Prostate gland (tissue), 2 donors: ENCODE measurements around the gene ZNF264. TPM values are rescaled to one million over a fixed set of nuclear protein-coding genes. Genes with fewer than 3 reads are reported as not detected.

Source experiments
- DNase-seq: peaks from one replicate; pipeline ENCODE4 v3.0.0-alpha.2; 2019; ENCODE audit warnings: low spot score
- H3K27ac ChIP-seq, 2 donors: fragments of 200-600 bp; sonication (generic); 2 replicates each; pipeline ENCODE4 v1.5.1; 2017 to 2019
- H3K27me3 ChIP-seq: fragments of 200-600 bp; sonication (generic); replicated peaks from 2 replicates; pipeline ENCODE4 v1.5.1; 2019; ENCODE audit not compliant: insufficient read depth
- H3K36me3 ChIP-seq, 2 donors: fragments of 200-600 bp; sonication (generic); 1 replicate in 1 of 2; 2 replicates in 1 of 2; pipeline versions ENCODE4 v1.5.1 to v1.8.1; 2017 to 2019
- H3K4me1 ChIP-seq: fragments of 200-600 bp; sonication (generic); replicated peaks from 2 replicates; pipeline ENCODE4 v1.5.1; 2019
- H3K4me3 ChIP-seq, 2 donors: fragments of 200-600 bp; sonication (generic); 2 replicates each; pipeline ENCODE4 v1.5.1; 2017 to 2019
- H3K9me3 ChIP-seq: fragments of 200-600 bp; sonication (generic); 2 replicates; pipeline ENCODE4 v1.5.1; 2017
- POLR2A ChIP-seq: fragments of 450-650 bp; IDR thresholded peaks from one replicate; pipeline ENCODE4 v1.6.1; 2016; ENCODE audit warnings: antibody characterized with exemption, mild to moderate bottlenecking
- POLR2AphosphoS5 ChIP-seq: sonication (generic); formaldehyde crosslinking; IDR thresholded peaks from one replicate; pipeline ENCODE4 v1.6.1; 2017; ENCODE audit warnings: antibody characterized with exemption
- WGBS: methylation state at CpG from one replicate; pipeline ENCODE4 v1.1.5; 2018; 5-methylcytosine and 5-hydroxymethylcytosine counted together
- intact Hi-C: fragments of 100-400 bp; cut with DNase I; formaldehyde crosslinking; loops from one replicate; pipeline ENCODE4 v1.14.2; 2022
- total RNA-seq, 2 donors: library from RNA; depleted of rRNA; stranded (reverse); fragments of >200 nt; gene quantifications; one replicate each; pipeline ENCODE4 v1.1.0, GENCODE V29; 2016
- TF ChIP-seq, protein P1 (sequence below), 4 experiments: fragments of 200-600 bp in 2 of 4; fragments of 450-650 bp in 2 of 4; sonication (generic) in 2 of 4; IDR thresholded peaks; 1 replicate in 3 of 4; 2 replicates in 1 of 4; pipeline ENCODE4 v1.5.1; 2016 to 2019; ENCODE audit warnings: antibody characterized with exemption in 4 of 4, mild to moderate bottlenecking in 2 of 4, moderate library complexity in 2 of 4

Gene ZNF264
- total RNA-seq = 10 to 100 TPM; 50.3 to 64.2 TPM

DNA sequence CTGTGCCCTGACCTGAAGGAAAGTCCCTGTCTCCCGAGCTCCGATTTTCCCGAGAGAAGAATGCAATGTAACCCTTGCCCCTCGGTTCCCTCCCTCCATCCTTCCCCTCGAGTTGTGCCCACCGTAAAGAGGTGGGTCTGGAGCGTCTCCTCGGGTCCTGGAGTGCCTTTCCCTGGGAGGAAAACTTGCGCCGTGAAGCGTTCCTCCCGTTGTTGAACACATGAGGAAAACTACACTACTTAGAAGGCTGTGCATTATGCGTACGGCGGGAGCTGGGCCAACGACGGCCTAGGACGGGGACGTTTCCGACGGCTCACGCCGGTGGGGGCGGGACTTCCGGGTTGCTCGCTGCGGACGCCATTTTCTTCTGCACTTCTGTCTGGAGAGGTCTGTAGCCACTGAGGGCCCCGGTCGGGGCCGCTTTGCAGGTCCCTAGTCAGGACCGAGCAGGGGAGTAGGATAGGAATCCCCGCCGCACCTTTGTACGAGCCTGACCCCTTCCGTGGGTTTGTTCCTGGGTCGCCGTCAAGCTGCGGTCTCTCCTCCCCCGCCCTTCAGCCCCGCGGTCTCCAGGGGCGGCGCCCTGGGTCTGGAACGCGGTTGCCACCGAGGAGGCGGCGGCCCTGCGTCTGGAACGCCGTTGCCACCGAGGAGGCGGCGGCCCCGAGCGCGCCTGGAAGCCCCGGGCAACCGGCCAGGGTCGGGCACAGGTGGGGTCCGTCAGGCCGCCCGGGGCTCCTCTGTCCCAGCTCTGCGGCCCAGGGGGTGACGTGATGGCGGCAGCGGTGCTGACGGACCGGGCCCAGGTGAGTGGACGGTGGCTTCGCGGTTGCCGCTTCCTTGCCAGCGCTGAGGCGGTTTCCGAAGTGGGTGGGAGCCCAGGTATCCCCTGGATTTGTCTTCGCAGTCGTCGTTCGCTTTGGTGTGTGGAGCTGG, at the start of gene ZNF264:
Gene ZNF264 (plus strand): TSS at position 360 of the 936 bp plus-strand sequence. CDS start 414 bp downstream, at position 774.
- WGBS = 1% methylated on average over 63 of the region's 81 CpGs
- Histone ChIP-seq H3K36me3 (peaks cover 0 to 8% of the 10 kb centered on the region in 2 donors), H3K4me3 (peak within 1 kb of the TSS; percentile 85 to 86), H3K9me3 (no peaks in the 10 kb centered on the region), H3K27ac (peak within 1 kb of the TSS; percentile 87 to 91), H3K27me3 (no peaks in the 10 kb centered on the region), H3K4me1 (peaks cover 10% of the 10 kb centered on the region)
- TF ChIP-seq POLR2AphosphoS5 (peak; percentile 81), POLR2A (no peak)
- TF ChIP-seq, protein P1, sequence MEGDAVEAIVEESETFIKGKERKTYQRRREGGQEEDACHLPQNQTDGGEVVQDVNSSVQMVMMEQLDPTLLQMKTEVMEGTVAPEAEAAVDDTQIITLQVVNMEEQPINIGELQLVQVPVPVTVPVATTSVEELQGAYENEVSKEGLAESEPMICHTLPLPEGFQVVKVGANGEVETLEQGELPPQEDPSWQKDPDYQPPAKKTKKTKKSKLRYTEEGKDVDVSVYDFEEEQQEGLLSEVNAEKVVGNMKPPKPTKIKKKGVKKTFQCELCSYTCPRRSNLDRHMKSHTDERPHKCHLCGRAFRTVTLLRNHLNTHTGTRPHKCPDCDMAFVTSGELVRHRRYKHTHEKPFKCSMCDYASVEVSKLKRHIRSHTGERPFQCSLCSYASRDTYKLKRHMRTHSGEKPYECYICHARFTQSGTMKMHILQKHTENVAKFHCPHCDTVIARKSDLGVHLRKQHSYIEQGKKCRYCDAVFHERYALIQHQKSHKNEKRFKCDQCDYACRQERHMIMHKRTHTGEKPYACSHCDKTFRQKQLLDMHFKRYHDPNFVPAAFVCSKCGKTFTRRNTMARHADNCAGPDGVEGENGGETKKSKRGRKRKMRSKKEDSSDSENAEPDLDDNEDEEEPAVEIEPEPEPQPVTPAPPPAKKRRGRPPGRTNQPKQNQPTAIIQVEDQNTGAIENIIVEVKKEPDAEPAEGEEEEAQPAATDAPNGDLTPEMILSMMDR (IDR thresholded peaks at IDR 0.05) = peak in 1 of 4 experiments; percentile 12
- peak; percentile 85 for DNase-seq
- intact Hi-C loops = no loop called here

DNA sequence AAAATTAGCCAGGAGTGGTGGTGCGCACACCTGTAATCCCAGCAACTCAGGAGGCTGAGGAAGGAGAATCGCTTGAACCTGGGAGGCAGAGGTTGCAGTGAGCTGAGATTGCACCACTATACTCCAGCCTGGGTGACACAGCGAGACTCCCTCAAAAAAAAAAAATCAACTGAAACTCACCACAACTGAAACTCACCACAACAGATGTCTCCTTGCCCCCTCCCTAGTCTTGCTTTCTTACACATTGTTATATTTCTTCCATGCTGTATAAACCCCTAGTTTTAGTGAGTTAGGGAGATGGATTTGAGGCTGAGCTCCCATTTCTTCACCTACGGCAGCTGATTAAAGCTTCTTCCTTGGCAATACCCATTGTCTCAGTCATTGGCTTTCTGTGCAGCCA, 49.6 kb upstream of the ZNF264 start:
- no peaks in the 10 kb centered on the region for H3K27me3 ChIP-seq
- no peak overlapping the region for H3K27ac ChIP-seq
- intact Hi-C loops = no loop called here
- no peak for TF ChIP-seq POLR2AphosphoS5
- TF ChIP-seq POLR2A = no peak
- TF ChIP-seq, protein P1 (IDR thresholded peaks at IDR 0.05) = no peak
- WGBS = 94% methylated on average over 4 of the region's 4 CpGs
- H3K36me3 ChIP-seq = no peaks in the 10 kb centered on the region
- no peaks in the 10 kb centered on the region for H3K9me3 ChIP-seq
- H3K4me3 ChIP-seq = no peak overlapping the region
- DNase-seq = no peak
- H3K4me1 ChIP-seq = no peaks in the 10 kb centered on the region

DNA sequence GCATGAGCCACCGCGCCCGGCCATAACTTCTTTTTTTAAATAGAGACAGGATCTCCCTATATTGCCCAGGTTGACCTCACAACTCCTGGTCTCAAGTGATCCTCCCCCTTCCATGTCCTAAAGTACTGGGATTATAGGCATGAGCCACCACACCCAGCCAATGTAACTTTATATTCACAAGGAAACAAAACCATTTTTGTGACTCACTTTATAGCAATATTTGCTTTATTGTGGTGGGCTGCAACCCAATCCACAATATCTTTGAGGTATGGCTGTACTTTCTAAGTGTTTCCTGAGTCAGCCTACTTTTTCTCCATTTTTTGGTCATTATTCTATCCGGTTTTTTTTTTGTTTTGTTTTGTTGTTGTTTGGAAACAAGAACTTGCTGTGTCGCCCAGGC, 38.4 kb upstream of the ZNF264 start:
- Histone ChIP-seq H3K4me1 (no peaks in the 10 kb centered on the region), H3K4me3 (no peak overlapping the region), H3K9me3 (no peaks in the 10 kb centered on the region), H3K36me3 (no peaks in the 10 kb centered on the region), H3K27me3 (no peaks in the 10 kb centered on the region), H3K27ac (no peak overlapping the region)
- intact Hi-C loops = no loop called here
- no peak for DNase-seq
- TF ChIP-seq POLR2A (no peak), POLR2AphosphoS5 (no peak)
- TF ChIP-seq, protein P1 (IDR thresholded peaks at IDR 0.05) = no peak
- WGBS = 85% methylated on average over 5 of the region's 5 CpGs

DNA sequence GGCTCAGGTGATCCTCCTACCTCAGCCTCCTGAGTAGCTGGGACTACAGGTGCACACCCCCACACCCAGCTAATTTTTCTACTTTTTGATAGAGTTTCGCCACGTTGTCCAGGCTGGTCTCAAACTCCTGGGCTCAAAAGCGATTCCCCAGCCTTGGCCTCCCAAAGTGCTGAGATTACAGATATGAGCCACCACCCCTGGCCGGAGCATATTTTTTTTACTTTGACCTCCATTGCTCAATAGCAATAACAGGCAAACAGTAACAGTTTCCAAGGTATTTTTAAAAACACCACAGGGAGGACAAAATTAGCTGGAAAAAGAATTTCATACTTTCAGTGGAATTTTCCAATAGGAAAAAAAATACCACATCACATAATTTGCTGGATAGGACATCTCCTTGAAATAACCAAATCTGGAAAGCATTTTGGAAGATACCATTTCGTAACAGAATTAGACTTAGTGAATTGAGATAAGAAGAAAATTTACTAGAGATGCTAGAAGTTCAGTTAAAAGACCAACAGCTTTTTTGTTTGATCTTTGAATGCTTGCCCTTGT, 29.2 kb upstream of the ZNF264 start:
- intact Hi-C loops = no loop called here
- 83% methylated on average over 5 of the region's 5 CpGs for WGBS

More for the DNA sequence above, 29.2 kb upstream of the ZNF264 start:
- H3K27me3 ChIP-seq = no peaks in the 10 kb centered on the region
- no peaks in the 10 kb centered on the region for H3K9me3 ChIP-seq
- no peaks in the 10 kb centered on the region for H3K36me3 ChIP-seq
- TF ChIP-seq POLR2AphosphoS5 (no peak), POLR2A (no peak)
- TF ChIP-seq, protein P1 (IDR thresholded peaks at IDR 0.05) = no peak
- no peak overlapping the region for H3K4me3 ChIP-seq
- no peaks in the 10 kb centered on the region for H3K4me1 ChIP-seq
- no peak for DNase-seq
- no peak overlapping the region for H3K27ac ChIP-seq
